Measurements from ENCODE around the gene CTXN1.
A peak's percentile ranks its signal among the peaks of the same experiment; 100 is the strongest.

- TF ChIP-seq CTCF (IDR thresholded peaks at IDR 0.05; ENCODE audit: low read depth, low read length, poor library complexity, severe bottlenecking) (peak; percentile 91), EZH2phosphoT487 (IDR thresholded peaks at IDR 0.05; ENCODE audit: borderline replicate concordance, low read length) (no peak)
These were observed 44.9 kb upstream of the CTXN1 start for GRCh38 chr19:7970716-7971448.
